GM21737 (cell line): ENCODE measurements around the gene ZER1.
A peak's percentile ranks its signal among the peaks of the same experiment; 100 is the strongest.

ENCODE experiments used
- ATAC-seq: cut with Tn5 transposase; IDR thresholded peaks from one replicate; pipeline ENCODE4 v1.9.1; 2021; ENCODE audit warnings: mild to moderate bottlenecking, moderate library complexity; ENCODE audit not compliant: unreplicated experiment

The ZER1 gene

DNA sequence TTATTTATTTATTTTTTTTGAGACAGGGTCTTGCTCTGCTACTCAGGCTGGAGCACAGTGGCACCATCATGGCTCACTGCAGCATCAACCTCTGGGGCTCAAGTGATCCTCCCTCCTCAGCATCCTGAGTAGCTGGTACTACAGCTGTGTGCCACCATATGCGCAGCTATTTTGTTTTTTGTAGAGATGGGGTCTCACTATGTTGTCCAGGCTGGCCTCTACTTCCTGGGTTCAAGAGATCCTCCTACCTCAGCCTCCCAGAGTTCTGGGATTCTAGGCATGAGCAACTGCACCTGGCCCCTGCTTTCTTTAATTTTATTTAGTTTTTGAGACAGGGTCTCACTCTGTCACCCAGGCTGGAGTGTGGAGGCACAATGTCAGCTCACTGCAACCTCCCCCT lies 28.3 kb downstream of the ZER1 start:
- no peak for ATAC-seq

DNA sequence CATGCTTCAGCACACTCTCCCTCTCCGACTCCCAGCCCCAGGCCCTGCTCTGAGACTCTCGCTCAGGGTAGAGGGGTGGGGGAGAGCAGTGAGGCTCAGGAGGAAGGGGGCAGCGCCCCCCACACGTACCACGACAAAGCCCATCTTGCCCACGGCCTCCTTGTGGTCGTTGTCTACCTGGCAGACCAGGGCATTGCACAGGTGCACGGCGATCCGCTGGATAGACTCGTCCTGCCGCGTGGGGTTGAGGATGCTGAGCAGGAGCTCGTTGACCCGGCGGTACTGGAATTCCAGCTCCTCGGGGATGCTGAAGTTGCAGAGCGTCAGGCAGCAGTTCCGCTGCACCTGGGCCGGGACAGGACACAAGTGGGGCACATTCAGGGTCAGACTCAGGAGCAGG lies 29.3 kb downstream of the ZER1 start:
- no peak for ATAC-seq

DNA sequence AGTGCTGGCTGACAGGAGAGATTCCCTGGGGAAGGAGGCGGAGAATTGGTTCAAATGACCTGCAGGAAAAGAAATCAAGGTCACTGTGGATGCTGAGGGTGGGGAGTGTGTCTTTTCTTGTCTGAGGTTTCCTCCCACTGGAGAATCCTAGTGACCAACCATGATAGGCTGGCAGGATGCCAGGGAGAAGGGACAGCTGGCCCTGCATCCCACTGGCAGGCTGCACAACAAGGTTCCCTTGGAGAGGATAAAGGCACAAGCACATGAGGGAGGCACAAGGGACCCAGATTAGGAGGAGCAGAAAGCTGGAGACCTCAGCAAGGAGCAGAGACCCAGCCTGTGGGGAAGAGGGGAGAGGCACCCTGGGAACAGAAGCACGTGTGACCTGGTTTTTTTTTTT lies 36.4 kb downstream of the ZER1 start:
- no peak for ATAC-seq

DNA sequence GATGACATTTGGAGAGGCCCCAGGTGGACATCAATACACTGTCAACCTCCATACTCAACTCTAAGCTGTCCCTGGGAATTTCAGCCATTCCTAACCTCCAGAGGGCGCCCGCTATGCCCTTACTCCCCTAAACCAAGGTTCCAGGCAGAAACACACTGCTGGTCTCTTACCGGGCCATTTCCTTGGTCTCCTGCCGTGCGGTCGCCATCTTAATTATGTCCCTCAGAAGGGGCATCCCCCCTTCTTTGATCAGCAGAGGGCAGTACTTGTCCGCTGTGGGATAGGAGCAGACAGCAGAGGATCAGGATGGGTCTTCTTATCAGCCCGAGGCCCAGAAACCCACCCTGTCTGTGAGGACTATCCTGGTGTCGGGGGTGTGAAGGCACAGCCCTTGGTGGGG lies 38.5 kb downstream of the ZER1 start:
- no peak for ATAC-seq

DNA sequence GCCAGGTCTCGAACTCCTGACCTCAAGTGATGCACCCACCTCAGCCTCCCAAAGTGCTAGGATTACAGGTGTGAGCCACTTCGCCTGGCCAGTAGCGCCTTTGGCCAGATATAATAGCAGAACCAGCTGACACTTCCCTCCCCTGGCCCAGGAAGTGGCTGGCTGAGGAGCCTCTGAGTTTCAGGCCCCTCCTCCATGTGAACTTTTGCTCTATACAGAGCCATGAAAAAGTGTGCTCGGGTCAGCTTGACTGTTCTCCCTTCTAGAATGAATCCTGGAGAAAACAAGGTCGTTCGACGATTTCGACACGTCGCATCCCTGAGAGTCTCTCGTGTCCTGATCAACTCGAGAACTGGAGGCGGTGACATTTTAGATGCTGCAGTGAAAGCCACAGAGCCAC lies 39.2 kb downstream of the ZER1 start:
- ATAC-seq = no peak

DNA sequence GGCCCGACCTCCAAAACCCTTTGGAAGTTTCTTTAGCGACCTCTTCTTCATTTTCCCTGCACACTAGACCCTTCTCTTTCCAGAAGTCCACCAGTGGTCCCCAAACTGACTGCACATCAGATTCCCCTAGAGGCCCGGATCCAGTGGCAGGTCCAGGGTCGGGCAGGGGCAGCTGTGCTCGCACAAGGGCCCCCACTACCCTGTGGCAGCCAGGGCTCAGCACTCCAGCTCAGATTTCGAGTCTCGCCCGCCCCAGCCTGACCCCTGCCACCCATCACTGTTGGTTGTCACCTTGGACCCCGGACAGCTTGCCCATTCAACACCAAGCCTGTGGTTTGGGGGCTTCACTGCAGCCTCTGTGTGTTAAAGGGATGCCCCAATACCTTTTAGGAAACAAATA lies 40.0 kb downstream of the ZER1 start:
- ATAC-seq = no peak

DNA sequence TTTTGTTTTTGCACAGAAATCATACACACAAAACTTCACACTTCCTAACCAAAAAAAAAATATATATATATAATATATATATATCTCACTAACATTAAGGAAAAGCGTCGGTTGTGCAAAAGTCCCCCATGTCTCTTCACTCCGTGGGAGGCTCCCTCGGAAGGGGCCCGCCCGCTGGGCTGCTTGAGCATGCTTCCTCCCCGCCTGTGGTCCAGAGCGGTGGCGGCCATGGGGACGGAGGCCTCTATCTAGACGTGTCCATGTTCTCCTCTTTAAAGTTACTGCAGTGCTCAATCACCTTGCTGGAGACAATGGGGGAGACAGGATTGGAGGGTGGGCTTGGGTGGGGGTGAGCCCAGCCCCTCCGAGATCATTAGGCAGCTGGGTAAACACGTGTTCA lies 40.6 kb downstream of the ZER1 start:
- no peak for ATAC-seq

DNA sequence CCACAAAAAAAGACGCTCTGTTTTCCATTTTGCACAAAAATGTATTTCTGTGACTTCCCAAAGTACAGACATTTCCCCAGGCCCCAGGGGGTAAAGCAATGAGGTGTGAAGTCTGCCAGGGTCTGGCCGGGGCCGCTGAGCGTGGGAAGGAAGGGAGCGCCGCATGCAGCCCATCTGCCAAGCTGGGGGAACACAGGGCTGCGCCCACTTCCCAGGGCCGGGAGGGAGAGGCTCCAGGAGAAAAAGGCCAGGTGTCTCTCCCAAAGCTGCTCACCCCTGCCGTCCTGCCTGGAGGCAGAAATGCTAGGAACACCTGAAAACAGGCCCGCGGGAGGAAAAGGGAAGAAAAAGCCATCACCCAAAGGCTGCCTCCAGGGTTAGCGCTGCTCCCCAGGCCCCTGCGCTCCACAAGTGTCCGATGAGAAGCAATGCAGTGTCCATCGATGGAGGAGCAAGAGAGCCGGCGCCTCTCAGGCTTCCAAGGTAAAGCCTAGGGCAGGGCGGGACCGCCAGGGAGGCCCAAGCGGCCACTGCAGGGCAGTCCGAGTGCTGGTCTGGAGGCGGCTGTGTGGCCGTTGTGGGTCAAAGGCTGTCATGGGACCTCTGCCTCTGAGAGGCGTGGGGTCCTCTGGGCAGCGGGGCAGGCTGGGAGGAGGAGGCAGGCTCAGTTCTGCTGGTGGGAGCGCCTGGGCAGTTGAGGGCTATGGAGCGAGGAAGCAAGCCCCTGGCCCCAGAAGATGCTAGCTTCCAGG lies 41.8 kb downstream of the ZER1 start:
- ATAC-seq = no peak

DNA sequence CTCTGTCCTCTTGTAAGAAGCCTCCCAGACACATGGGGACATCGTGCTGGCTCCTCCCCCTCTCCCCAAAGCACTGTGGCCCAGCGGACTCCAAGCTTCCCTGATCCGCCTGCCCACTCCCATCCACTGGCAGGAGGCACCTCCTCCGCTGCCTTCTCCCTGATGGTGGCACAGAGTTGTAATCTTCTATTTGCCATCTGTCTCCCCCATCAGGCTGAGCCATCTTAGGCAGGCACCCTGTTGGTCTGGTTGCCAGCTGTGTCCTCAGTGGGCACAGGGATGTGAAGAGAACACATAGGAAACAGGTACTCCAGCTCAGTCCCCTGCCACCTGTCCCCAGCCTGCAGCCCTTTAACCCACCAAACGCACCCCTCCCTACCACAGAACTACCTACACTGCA lies 42.4 kb downstream of the ZER1 start:
- ATAC-seq = no peak

DNA sequence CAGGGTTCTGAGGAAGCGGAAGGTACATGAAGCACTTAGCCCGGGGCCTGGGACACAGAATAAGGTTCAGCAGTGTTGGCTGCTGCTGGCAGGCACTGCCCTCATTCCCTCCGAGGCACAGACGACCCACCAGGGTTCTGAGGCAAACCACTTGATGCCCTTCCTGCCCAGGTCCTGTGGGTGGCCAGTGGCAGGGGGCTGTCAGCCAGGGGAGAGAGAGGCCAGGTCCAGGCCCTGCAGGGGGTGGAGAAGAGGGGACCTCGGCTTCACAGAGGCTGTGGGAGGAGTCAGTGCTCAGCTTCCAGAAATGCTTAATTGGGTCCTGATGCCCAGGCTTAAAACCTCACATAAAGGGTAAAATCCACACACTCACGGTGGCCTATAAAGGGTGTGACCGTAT lies 43.4 kb downstream of the ZER1 start:
- ATAC-seq = no peak

DNA sequence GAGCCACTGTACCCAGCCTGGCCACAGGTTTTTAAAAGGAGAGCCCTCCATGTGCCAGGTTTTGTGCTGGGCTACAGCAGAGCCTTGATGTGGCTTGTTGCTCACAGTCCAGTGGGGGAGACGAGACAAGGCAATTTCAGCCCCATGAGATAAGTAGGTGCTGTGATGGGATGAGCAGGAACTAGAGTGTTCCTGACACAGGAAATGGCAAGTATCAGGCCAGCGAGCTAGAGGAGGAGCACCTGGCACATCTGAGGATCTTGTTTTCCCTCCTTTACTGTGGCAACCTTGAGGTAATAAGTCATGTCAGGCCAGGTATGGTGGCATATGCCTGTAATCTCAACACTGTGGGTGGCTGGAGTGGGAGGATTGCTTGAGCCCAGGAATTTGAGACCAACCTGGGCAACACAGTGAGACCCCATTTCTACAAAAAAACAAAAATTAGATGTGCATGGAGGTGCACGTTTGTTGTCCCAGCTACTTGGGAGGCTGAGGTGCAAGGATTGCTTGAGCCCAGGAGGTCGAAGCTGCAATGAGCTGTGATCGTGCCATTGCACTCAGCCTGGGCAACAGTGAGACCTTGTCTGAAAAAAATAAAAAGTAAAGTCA lies 44.0 kb downstream of the ZER1 start:
- no peak for ATAC-seq

DNA sequence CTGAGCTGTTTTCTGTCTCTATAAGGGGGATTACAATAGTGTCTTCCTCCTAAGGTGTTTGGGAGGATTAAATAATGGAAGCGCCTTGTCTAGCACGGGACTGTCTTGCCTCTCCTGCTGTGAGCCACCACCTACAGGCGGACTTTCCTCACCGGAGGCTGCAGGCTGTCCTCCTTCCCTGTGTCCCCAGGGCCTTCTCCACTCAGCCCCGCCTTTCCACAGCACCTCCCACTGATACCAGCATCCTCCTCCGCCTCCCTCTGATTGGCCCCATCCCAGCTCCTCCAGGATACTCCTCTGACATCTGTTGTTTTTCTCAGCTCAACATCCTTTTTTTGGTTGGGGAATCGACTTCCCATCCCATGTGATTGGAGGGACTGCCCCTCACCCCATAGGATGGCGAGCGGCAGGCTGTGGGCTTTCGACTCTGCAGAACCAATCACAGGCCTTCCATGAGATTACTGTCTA lies 46.9 kb downstream of the ZER1 start:
- ATAC-seq = no peak

DNA sequence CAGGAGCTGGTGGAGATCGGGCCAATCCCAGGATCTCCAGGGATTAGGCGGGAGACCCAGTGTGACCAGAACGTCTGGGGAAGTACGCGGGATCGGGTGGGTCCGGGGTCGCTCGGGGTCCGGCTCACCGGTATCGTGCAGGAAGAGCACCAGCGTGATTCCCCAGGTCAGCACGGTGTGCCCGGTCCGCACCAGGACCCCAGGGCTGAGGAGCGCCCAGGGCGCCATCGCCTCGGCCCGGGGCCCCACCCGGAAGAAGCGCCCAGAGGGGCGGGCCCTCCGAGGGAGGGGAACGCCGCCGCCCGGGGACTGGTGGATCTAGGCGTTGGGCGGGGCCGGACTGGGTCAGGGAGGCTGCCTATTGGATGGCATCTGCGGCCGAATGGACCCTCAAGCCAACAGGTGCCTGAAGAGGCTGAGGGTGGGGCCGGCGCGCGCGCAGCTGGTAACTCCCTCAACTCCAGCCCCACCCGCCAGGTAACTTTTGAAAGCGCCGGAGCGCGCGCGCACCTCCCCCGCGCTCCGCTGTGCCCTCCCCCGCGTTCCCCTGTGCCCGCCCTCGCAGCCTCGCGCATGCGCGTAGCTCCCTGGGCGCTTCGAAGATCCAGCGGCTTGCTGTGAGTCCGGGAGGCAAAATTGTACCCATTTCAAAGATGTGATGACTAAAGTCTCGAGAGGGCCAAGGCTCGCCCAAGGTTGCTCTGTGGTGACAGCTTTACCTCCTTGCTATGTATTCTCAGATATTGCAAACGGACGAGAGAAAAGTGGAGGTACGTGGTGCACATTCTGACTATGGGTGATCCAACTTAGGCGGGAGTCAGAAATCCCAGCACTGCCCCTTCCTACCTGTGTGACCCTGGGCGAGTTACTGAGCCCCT lies 47.6 kb downstream of the ZER1 start, which contains the start of gene ZDHHC12:
ZDHHC12 (minus strand) TSS at position 262 of the 878 bp plus-strand sequence; CDS start at position 228, 34 bp downstream.
- peak; percentile 93 for ATAC-seq

DNA sequence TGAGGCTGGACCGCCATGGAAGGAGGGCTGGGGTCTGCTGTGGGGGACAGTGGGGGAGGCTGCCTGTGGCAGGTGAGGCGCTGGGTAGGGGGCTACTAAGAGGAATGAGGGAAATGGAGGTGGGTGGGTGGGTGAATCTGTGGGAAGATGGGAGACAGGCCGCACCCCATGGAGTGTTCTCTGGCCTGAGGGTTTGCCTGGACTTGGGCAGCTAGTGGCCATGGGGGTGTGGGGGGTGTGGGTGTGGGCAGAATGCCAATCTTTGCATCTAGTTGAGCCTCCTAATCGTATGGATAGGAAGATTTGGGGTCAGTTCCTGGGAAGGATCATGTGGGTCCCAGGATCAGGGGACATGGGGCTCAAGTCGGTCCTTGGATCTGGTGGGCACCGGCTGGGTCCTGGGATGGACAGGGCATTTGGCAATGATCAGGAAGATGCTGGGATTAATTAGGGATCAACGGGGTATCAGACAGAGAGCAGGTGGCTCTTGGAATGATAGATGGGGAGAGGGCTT lies 48.3 kb downstream of the ZER1 start:
- ATAC-seq = no peak

DNA sequence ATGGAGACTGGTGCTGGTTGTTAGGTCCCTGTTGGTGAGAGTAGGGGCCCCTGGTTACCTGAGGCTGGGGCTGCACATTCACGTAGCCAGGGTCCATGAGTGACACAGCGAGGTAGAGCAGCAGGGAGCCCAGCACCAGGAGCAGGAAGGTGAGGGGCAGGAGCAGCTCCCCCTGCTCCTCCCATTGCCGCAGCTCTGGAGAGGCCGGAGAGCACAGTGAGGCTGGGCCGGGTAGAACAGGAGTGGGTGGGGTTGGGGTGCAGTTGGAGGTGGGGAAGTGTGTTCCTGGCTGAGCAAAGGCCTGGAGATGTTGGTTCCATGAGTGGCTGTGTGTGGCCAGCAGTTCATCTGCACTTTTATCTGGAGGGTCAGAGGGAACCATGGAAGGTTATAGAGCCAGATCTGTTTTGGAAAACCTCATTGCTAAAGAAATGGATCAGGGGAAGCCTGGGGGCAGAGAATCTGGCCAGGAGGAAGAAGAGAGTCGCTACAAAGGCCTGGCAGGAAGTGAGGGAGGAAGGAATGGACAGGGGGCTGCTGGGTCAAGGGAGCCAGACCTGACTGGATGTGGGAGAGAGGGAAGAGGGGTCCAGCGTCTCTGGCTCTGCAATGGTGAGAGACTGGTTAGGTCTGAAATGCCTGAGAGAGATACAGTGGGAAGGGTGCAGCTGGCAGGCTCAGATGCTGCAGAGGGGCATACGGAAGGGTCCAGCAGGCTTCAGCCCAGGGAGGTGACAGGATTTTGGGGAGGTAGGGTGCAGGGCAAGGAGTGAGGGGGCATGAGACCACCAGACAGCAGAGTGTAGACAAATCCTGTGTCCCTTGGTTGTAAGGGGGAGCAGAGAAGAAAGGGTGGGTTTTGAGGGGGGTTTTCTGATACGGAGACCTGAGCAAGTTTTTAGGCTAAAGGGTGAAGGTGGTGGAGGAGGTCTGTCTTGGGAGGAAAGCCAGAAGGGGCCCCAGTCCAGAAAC lies 49.1 kb downstream of the ZER1 start:
- no peak for ATAC-seq

DNA sequence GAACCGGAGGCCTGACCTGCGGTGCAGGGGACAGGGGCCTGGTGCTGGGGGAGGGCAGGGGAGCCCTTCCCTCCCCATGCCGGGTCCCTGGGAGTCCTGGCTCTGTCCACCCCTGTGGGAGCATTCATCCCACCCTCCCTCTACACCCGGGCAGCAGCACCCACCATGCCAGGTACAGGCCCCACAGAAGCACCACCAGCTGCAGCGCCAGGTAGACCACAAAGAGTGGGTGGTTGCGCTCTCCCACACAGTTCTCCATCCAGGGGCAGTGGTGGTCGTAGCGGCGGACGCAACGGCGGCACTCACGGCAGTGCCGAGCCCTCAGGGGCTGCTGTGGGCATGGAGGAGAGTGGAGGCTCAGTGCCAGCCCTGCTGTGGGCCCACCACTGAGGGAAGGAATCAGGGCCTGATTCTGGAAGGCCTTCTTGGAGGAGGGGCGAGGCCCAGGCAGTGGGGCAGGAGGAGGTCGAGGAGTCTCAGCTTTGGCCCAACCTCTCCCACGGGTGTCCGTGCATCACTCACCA lies 50.2 kb downstream of the ZER1 start:
- no peak for ATAC-seq

DNA sequence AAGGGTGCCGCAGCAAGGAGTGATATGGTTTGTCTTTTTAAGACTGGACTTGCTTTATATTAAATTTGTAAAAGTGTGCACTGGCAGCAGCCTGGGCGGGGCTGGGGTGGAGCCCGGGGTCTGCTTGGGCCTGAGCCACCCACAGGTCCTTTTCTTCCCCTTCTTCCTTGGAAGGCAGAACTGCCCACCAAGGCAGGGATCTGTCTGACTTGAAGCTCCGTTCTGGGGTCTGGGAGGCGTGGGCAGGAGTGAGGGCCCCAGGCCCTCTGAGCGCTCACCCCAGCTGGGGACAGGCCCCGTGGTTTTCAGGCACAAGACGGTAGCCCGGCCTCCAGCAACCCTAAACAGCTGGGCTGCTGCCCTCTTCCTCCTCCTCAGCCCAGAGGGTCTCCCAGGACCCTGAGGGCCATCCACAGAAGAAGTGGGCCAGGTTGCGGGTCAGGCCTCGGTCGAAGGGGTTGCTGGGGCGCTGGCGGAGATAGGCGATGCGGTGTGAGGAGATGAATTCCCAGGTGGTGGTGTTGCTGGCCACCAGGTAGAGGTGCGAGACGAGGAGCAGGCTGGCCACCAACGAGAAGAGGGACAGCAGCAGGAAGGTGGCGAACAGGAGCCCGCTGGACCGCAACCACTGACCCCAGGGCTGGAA lies 50.8 kb downstream of the ZER1 start:
- no peak for ATAC-seq

DNA sequence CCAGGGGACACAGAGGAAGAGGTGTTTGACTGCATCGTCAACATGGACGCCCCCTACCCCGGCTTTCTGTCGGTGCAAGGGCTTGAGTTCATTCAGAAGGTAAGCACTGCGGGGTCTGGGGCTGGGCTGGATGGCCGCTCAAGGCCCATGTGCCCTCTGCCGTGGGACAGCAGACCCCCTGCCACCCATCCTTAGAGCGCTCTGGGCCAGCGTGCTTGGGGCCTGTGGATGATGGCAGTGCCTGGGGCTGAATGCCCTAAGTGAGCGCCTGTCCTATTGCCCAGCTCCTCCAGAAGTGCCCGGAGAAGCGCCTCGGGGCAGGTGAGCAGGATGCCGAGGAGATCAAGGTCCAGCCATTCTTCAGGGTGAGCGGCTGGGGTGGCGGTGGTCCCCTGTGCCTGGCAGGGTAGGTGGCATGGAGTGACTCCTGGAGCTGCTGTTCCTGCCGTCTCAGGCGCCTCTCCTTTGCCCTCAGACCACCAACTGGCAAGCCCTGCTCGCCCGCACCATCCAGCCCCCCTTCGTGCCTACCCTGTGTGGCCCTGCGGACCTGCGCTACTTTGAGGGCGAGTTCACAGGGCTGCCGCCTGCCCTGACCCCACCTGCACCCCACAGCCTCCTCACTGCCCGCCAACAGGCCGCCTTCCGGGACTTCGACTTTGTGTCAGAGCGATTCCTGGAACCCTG lies 51.7 kb downstream of the ZER1 start:
- ATAC-seq = no peak

DNA sequence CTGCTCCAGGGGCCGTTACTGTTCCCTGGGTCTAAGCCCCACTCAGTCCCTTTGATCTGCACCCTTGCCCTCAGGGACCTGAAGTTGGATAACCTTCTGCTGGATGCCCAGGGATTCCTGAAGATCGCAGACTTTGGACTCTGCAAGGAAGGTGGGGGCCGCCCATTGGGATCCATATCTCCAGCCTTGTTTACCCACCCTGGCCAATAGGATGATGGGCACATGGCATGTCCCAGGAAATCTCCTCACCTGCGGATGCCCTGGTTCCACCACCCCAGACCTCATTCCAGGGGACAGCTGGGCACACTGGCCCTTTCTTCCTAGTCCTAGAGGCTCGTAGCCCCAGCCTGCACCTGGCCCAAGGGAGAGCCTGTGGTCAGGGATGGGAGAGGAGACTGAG lies 53.3 kb downstream of the ZER1 start:
- ATAC-seq = no peak
